ENCODE data around the gene OR7D2.

OR7D2 gene

DNA sequence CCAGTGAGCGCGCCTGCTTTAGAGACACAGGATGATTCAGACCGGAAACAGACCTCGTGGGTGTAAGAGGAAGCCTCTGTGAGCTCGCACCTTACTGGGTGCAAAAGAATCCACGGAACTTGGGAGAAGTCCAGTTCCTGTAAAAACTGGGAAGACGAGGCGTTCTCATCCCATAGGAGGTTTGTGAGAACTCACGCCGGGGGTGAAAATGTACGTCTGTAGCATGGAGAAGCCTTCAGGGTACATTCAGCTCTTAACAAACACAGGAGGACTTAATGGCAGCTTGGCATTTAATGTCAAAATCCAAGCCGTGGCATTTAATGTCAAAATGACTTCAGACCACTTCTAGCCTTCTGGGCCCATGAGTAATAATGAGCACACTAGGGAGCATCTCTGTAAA, 17.4 kb upstream of the OR7D2 start:
- no peak overlapping the region for H3K4me3 ChIP-seq (ENCODE audit: low read depth, low read length)
- TF ChIP-seq, protein P1, sequence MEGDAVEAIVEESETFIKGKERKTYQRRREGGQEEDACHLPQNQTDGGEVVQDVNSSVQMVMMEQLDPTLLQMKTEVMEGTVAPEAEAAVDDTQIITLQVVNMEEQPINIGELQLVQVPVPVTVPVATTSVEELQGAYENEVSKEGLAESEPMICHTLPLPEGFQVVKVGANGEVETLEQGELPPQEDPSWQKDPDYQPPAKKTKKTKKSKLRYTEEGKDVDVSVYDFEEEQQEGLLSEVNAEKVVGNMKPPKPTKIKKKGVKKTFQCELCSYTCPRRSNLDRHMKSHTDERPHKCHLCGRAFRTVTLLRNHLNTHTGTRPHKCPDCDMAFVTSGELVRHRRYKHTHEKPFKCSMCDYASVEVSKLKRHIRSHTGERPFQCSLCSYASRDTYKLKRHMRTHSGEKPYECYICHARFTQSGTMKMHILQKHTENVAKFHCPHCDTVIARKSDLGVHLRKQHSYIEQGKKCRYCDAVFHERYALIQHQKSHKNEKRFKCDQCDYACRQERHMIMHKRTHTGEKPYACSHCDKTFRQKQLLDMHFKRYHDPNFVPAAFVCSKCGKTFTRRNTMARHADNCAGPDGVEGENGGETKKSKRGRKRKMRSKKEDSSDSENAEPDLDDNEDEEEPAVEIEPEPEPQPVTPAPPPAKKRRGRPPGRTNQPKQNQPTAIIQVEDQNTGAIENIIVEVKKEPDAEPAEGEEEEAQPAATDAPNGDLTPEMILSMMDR (IDR thresholded peaks at IDR 0.05; ENCODE audit: borderline replicate concordance, insufficient read depth, low read depth, low read length), result no peak

DNA sequence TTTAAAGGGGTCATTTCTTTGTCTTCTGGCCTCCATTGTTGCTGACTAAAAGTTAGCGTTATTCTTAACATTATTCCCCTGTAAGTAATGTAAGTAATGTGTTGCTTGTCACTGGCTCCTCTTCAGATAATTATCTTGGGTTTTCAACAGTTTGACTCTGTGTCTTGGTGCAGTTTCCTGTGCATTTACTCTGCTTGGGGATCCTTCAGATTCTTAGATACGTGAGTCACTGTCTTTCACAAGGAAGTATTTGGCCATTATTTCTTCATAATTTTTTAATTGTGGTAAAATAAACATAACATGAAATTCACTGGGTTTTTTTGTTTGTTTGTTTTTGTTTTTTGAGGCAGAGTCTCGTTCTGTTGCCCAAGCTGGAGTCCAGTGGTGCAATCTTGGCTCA, 13.5 kb upstream of the OR7D2 start:
- TF ChIP-seq, protein P1 (IDR thresholded peaks at IDR 0.05; ENCODE audit: borderline replicate concordance, insufficient read depth, low read depth, low read length), result no peak
- H3K4me3 ChIP-seq (ENCODE audit: low read depth, low read length), result no peak overlapping the region

DNA sequence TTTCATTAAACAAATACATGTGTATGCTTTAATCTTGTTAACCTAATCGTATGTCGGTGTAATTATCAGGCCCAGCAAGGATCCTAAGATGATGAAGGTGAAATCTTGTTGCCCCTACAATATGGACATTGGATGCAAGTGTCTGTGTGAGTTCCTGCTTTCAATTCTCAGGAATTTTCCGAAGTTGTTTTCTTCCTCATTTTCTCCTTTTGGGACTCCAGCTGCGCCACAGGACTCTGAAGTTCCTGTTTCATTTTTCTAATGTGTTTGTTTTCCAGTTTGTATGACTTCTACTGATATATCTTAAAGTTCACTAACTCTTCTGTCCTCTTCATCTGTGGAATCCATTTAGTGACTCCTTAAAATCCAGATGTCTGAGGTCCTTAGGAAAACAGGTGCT, 11.9 kb upstream of the OR7D2 start:
- TF ChIP-seq, protein P1 (IDR thresholded peaks at IDR 0.05; ENCODE audit: borderline replicate concordance, insufficient read depth, low read depth, low read length), result no peak
- H3K4me3 ChIP-seq (ENCODE audit: low read depth, low read length), result no peak overlapping the region

DNA sequence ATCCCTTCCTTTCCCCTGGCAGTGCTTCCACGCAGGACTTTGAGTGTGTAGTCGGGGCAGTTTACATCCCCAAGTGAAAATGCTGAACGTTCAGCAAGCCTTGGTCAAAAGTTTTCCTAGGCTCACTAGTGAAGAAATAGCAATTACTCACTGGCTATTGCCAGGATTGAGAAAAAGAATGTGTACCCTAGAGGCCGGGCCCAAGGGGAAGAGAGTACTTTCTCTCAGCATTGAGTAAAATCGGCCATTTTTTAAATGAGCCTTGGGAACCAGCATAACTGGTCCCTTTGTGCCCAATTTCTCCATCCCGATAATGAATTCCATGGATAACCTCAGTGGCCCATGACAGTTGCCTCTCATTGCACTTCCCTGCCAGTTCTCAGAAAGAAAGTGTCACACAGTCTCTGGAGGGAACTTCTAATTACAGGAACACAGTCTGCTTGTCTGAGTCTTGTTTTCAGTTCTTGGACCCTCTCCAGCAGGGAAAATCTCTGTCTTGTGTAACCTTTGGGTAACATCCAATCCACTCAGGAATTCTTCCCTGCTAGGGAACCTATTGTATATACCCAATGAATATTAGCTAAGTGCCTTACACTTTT, 7.3 kb upstream of the OR7D2 start:
- no peak overlapping the region for H3K4me3 ChIP-seq (ENCODE audit: low read depth, low read length)
- TF ChIP-seq, protein P1 (IDR thresholded peaks at IDR 0.05; ENCODE audit: borderline replicate concordance, insufficient read depth, low read depth, low read length), result no peak

DNA sequence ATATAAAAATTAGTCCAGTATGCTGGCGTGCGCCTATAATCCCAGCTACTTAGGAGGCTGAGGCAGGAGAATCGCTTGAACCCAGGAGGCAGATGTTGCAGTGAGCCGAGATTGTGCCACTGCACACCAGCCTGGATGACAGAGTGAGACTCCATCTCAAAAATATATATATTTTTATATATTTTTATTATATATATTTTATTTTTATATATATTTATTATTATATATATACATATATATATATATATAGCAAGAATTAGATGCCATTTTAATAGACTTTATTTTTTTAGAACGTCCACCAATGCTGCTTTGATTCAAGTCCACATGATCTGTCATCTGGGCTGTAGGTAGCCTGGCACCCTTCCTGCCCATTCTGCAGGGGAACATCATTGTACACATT, 3.5 kb upstream of the OR7D2 start:
- H3K4me3 ChIP-seq (ENCODE audit: low read depth, low read length), result no peak overlapping the region
- TF ChIP-seq, protein P1 (IDR thresholded peaks at IDR 0.05; ENCODE audit: borderline replicate concordance, insufficient read depth, low read depth, low read length), result no peak

DNA sequence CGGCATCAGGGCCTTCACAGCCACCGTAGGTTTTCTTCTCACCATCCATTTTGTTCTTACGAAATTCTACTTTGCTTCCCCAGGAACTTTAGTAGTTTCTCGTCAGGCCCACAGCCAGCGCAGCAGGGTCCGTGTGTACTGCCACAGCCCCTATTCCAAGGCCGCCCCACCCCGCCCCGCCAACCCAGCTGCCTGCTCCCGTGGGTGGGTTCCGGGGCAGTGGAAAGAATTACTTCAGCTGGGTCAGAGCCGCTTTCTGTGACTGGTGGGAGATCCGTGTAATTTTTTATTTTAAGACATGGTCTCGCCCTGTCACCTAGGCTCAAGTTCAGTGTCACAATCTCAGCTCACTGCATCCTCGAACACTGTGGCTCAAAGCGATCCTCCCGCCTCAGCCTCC, 4.2 kb downstream of the OR7D2 start:
- TF ChIP-seq, protein P1 (IDR thresholded peaks at IDR 0.05; ENCODE audit: borderline replicate concordance, insufficient read depth, low read depth, low read length), result no peak
- H3K4me3 ChIP-seq (ENCODE audit: low read depth, low read length), result no peak overlapping the region

DNA sequence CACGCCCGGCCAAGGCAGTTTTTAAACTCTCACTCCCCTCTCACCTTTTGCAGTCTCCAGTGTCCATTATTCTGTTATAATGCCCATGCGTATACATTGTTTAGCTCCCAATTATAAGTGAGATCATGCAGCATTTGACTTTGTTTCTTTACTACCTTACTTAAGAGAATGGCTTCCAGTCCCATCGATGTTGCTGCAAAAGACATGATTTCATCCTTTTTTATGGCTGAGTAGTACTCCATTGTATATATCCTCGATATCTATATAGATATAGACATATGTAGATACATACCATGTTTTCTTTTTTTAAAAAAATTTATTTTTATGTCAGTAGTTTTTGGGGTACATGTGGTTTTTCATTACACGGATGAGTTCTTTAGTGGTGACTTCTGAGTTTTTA, 8.4 kb downstream of the OR7D2 start:
- TF ChIP-seq, protein P1 (IDR thresholded peaks at IDR 0.05; ENCODE audit: borderline replicate concordance, insufficient read depth, low read depth, low read length), result no peak
- no peak overlapping the region for H3K4me3 ChIP-seq (ENCODE audit: low read depth, low read length)
